IPS-18a (cell line): Measurements from ENCODE around the gene ZFHX3.

Source experiments
- H3K27ac ChIP-seq: one replicate; pipeline ENCODE4 v1.5.1; 2013; ENCODE audit warnings: low read length
- H3K27me3 ChIP-seq: one replicate; pipeline ENCODE4 v1.6.1; 2013; ENCODE audit warnings: mild to moderate bottlenecking, low read length; ENCODE audit not compliant: control insufficient read depth, insufficient read depth
- H3K36me3 ChIP-seq: one replicate; pipeline ENCODE4 v1.6.1; 2013; ENCODE audit warnings: low read depth, low read length; ENCODE audit not compliant: control insufficient read depth
- H3K4me1 ChIP-seq: one replicate; pipeline ENCODE4 v1.6.1; 2013; ENCODE audit warnings: low read depth, low read length; ENCODE audit not compliant: control insufficient read depth
- H3K4me3 ChIP-seq: one replicate; pipeline ENCODE4 v1.5.1; 2013; ENCODE audit warnings: low read length
- H3K9ac ChIP-seq: one replicate; pipeline ENCODE4 v1.6.1; 2013; ENCODE audit warnings: mild to moderate bottlenecking, low read length, moderate library complexity
- H3K9me3 ChIP-seq: one replicate; pipeline ENCODE4 v1.6.1; 2013; ENCODE audit warnings: low read depth, low read length; ENCODE audit not compliant: control insufficient read depth

ZFHX3 gene

DNA sequence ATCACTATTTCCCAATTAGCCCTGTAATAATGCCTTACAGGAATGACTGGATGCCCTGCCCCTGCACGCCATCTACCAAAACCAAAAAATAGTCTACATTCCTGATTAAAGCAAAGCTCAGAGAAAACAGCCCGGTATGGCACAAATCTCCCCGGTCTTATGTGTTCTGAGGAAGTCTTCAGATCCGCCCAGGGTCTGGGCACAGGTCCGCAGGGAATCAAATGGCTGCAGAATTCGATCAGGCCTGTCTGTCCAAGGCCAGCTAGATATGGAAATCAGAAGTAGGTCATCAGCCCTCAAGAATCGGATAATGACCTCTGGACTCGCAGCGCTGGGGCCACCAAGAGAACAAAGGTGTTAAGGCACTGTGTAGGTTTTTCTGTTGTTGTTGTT lies 171.0 kb downstream of the ZFHX3 start:
- Histone ChIP-seq H3K9me3 (peaks cover 3% of the 10 kb centered on the region), H3K27me3 (no peaks in the 10 kb centered on the region), H3K4me1 (no peaks in the 10 kb centered on the region), H3K27ac (no peak overlapping the region), H3K4me3 (no peak overlapping the region), H3K36me3 (no peaks in the 10 kb centered on the region), H3K9ac (no peak overlapping the region)

DNA sequence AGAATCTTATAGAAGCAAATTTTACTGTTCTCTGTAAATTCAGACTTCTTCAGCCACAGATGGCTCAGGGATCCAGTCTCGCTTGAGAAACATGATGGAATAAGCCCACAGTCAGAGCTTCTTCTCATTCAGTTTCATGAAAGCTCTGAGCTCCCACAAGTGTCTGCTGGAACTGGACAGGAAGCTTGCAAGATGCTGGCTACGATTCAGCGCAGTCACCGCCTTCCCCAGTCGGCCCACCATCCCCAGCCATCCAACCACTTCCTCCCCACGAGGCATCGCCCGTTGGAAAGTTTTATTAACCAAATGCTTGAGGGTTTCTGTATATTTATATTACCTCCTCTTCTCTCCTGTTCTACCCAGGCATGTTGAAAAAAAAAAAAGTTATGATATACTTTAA lies 171.7 kb downstream of the ZFHX3 start:
- Histone ChIP-seq H3K27ac (no peak overlapping the region), H3K27me3 (no peaks in the 10 kb centered on the region), H3K9ac (no peak overlapping the region), H3K9me3 (peaks cover 3% of the 10 kb centered on the region), H3K4me1 (no peaks in the 10 kb centered on the region), H3K36me3 (no peaks in the 10 kb centered on the region), H3K4me3 (no peak overlapping the region)

DNA sequence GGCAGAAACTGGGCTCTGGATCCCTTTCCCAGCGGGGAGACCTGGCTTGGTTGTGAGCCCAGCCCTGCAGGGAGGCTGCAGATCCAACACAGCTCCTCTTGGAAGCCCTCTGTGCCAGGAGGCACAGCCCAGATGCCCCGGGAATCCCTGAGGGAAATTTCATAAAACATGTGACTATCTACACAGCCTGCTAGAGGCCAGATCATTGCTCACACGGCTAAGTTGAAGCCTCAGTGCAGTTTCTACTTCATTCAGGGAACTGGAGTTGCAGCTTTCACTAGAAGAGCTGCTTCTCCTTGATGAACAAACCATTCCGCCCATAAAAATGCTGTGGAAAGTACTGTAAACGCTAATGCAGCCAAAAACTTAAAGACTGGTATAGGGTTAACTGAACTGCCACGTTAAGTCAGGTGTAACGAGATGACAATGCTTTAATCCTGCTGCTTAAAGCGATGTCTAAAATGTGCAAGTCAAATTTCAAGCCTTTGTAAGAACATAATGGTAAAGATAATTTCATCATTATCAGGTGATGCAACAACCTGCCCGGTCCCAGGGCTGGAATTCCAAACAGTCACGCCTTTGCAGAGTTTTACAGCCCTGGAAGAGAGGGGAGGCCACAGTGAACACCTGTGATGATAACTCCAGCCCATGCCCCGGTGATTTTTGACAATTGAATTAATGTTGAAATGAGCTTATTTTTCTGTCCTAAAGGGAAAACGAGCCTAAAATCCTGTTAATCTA lies 172.5 kb downstream of the ZFHX3 start:
- H3K27me3 ChIP-seq, result no peaks in the 10 kb centered on the region
- no peak overlapping the region for H3K27ac ChIP-seq
- H3K36me3 ChIP-seq, result no peaks in the 10 kb centered on the region
- H3K4me3 ChIP-seq, result no peak overlapping the region
- H3K9me3 ChIP-seq, result peaks cover 3% of the 10 kb centered on the region
- H3K4me1 ChIP-seq, result no peaks in the 10 kb centered on the region
- H3K9ac ChIP-seq, result no peak overlapping the region

DNA sequence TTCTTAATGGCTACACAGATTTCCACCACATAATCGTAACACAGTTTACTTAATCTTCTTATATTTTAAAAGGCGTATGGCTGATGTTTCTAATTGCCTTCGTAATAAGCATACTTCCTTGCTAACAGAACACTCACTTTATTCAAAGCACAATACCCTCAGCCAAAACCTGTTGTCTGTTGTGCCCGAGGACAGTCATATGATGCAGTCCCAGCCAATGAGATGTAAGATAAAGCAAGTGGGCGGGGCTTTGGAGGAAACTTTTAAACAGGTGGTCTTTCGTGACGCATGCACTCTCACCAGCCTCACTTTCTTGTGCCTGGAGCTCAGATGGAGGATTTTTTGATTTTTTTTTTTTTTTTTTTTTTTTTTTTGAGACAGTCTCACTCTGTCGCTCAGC lies 174.1 kb downstream of the ZFHX3 start:
- no peak overlapping the region for H3K4me3 ChIP-seq
- no peak overlapping the region for H3K27ac ChIP-seq
- no peaks in the 10 kb centered on the region for H3K36me3 ChIP-seq
- H3K4me1 ChIP-seq, result no peaks in the 10 kb centered on the region
- no peak overlapping the region for H3K9ac ChIP-seq
- no peaks in the 10 kb centered on the region for H3K27me3 ChIP-seq
- peaks cover 3% of the 10 kb centered on the region for H3K9me3 ChIP-seq

DNA sequence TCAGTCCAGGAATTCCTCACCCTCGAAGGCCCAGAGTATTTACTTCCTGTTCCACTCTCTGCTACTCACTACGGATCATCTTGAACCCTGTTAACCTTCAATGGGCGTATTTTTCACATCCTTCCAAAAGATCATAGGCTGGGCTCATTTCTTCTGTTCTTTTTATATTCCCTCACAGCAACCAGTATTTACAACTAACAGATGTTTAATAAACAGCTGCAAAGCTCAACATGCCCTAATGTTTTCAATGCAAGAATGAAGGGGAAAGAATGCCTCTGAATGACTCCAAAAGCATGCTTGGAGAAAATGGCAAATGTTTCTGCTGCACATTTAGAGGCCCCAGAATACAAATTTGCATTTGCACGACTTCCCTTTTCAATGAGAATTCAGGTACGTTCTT lies 174.9 kb downstream of the ZFHX3 start:
- Histone ChIP-seq H3K9ac (no peak overlapping the region), H3K4me1 (no peaks in the 10 kb centered on the region), H3K4me3 (no peak overlapping the region), H3K9me3 (peaks cover 3% of the 10 kb centered on the region), H3K36me3 (no peaks in the 10 kb centered on the region), H3K27ac (no peak overlapping the region), H3K27me3 (no peaks in the 10 kb centered on the region)

DNA sequence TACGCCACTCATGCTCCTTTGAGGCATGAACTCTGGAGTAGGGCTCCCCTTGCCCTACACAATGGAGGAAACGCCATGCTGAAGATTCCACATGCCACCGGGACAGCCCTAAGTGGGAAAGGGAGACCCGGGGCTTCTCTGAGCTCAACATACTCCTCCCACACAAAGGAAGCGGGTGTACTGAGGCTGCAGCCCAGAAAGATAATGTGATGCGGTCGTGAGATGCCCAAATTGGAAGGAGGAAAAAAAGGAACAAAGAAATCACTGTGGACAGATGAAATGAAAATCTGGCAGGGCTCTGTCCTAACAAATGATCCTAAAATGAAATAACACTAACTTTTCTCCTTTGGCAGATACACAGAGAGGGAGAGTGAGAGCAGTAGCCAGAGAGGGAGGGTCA lies 182.1 kb downstream of the ZFHX3 start:
- Histone ChIP-seq H3K9ac (no peak overlapping the region), H3K27me3 (no peaks in the 10 kb centered on the region), H3K9me3 (no peaks in the 10 kb centered on the region), H3K27ac (no peak overlapping the region), H3K4me1 (no peaks in the 10 kb centered on the region), H3K36me3 (no peaks in the 10 kb centered on the region), H3K4me3 (no peak overlapping the region)

DNA sequence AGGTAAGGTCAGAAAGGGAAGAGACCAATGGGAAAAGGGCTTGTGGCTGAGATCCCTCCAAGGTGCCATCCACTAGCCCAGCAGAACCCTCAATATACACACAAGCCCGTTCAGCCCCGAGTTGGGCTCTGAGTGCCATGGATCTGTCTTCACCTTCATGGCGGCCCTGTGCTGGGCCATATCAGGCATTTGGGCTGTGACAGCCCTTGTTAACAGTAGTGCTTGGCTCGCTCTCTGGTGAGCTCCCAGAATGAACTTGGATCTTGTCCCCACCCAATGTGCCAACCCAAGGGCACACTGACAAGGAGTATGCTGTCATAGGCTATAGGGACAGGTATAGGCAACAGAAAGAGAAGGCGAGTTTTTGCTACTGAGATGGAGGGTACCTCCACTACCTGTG lies 182.7 kb downstream of the ZFHX3 start:
- Histone ChIP-seq H3K4me1 (no peaks in the 10 kb centered on the region), H3K9ac (no peak overlapping the region), H3K36me3 (no peaks in the 10 kb centered on the region), H3K27me3 (no peaks in the 10 kb centered on the region), H3K4me3 (no peak overlapping the region), H3K27ac (no peak overlapping the region), H3K9me3 (no peaks in the 10 kb centered on the region)

DNA sequence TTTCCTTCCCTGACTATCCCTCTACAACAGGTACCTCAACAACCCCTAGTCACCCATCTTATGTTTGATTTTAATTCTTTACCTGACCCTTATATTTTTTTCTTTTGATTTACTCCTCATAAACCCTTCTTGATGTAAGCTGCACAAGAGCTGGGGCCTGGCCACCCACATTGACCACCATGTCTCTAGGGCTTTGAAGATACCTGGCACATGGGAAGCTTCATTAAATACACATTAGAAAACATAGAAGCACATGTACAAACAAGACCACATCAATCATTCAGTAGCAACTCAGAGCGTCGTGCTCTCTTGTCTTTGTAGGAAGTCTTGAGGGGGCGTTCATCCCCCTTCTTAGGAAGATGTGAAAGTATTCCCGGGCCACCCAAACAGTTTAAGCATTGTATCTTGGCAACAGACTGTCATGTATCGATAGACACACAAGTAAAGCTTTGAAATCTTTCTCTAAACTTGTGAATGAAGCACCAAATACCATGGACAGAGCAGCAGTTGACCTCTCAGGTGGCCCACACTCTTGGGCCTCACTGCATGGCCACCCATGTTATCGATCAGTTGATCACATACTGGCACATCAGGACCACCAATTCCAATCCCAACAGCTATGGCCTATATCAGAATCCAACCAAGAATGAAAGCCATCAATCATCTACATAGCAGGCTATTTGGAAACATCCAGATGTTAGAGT lies 183.6 kb downstream of the ZFHX3 start:
- Histone ChIP-seq H3K4me1 (no peaks in the 10 kb centered on the region), H3K9me3 (no peaks in the 10 kb centered on the region), H3K27ac (no peak overlapping the region), H3K4me3 (no peak overlapping the region), H3K27me3 (no peaks in the 10 kb centered on the region), H3K9ac (no peak overlapping the region), H3K36me3 (no peaks in the 10 kb centered on the region)

DNA sequence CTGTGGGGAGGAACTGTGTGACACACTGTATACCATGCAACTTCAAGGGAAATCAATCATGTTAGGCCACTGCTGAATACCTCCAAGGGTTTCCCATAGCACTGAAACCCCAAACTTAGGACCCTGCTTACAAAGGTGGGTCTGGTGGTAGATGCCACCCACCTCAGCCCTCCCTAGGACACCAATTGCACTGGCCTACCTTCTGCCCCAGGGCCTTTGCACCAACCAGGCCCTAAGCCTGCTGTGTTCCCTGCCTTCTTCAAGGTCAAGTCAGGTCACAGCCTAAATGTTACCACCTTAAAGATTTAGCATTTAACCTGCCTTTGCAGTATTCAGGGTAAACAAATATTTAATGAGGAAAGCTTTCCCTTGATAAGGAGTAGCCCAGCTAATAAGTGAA lies 185.8 kb downstream of the ZFHX3 start:
- Histone ChIP-seq H3K4me3 (no peak overlapping the region), H3K27me3 (no peaks in the 10 kb centered on the region), H3K36me3 (no peaks in the 10 kb centered on the region), H3K4me1 (no peaks in the 10 kb centered on the region), H3K27ac (no peak overlapping the region), H3K9me3 (no peaks in the 10 kb centered on the region), H3K9ac (no peak overlapping the region)

DNA sequence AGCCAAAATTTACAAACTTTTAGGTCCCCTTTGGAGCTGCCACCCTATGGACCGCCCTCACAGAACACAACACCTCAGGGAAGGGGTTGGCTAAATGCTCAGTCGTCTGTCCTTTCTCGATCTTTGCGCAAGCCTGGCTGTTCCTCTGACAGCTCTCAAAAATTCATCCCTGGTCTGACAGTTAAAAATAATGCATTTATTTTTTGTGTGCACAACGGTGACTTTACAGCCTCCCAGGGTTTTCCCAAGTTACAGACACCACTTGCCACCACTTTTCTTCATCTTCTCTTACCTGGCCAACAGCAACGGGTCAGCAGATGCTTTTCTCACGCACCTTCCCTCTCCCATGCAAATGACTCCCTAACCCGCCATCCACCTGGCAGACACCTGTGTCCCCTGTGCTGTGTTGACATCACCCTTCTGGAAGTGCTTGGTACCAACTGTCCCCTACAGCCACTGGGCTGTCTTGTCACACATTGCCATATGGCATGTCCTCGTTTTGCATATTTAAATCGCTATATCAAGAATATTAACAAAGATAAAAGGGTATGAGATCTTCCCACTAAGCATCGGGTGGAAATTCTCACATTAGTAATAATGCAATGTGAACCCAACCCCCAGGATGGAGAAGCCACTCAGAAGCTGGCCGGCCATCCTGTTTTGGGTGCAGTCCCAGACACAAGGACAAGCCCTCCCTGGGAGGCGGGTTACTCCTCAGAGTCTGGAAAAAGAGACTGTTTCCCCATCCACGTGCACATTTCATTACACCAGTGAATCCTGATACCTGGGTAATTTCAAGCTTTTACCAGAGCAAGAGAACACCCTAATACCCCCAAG lies 187.0 kb downstream of the ZFHX3 start:
- H3K36me3 ChIP-seq, result no peaks in the 10 kb centered on the region
- H3K27ac ChIP-seq, result no peak overlapping the region
- no peaks in the 10 kb centered on the region for H3K27me3 ChIP-seq
- H3K4me3 ChIP-seq, result no peak overlapping the region
- H3K9ac ChIP-seq, result no peak overlapping the region
- no peaks in the 10 kb centered on the region for H3K4me1 ChIP-seq
- H3K9me3 ChIP-seq, result no peaks in the 10 kb centered on the region

DNA sequence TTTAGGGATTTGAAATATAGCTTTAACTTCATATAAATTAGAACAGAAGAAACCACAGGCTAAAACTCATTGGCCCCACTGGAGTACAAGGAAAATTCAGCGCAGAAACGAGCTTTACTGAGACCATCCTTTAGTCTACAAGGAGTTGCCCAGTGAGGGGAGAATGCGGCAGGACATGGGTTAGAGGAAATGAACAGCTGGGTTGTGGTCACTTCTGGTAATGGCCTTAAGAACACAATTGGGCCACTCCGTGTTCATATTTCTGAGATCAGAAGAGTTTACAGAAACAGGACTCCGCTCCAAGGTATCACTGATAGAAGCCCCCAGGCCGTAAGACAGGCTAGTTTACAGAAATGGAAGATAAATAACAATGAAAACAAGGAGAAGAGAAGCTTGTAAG lies 188.3 kb downstream of the ZFHX3 start:
- Histone ChIP-seq H3K27me3 (no peaks in the 10 kb centered on the region), H3K4me1 (no peaks in the 10 kb centered on the region), H3K36me3 (no peaks in the 10 kb centered on the region), H3K9me3 (no peaks in the 10 kb centered on the region), H3K4me3 (no peak overlapping the region), H3K27ac (no peak overlapping the region), H3K9ac (no peak overlapping the region)
